Mesendoderm (in vitro differentiated cells): Measurements from ENCODE around the gene KRTAP21-1. TPM values are rescaled to one million over a fixed set of nuclear protein-coding genes. Genes with fewer than 3 reads are reported as not detected.
"Not testable (repeated sequence)": the region's sequence is repeated elsewhere in the genome, so short reads cannot be mapped to it uniquely, and the experiment has no call there.

Source experiments
- DNase-seq: peaks from one replicate; pipeline ENCODE4 v3.0.0; 2013
- H2AK5ac ChIP-seq: 2 replicates; pipeline ENCODE4 v1.6.1; 2013; ENCODE audit warnings: low read length, inconsistent platforms
- H2BK120ac ChIP-seq: 2 replicates; pipeline ENCODE4 v1.6.1; 2013; ENCODE audit warnings: low read depth, mild to moderate bottlenecking, low read length, moderate library complexity, mixed read lengths
- H2BK15ac ChIP-seq: replicated peaks from 2 replicates; pipeline ENCODE4 v1.6.1; 2013; ENCODE audit warnings: low read depth, mild to moderate bottlenecking, moderate library complexity
- H2BK5ac ChIP-seq: 2 replicates; pipeline ENCODE4 v1.6.1; 2013; ENCODE audit warnings: low read length, inconsistent platforms
- H3K18ac ChIP-seq: 2 replicates; pipeline ENCODE4 v1.6.1; 2013; ENCODE audit warnings: mild to moderate bottlenecking, low read length, mixed read lengths
- H3K23ac ChIP-seq: one replicate; pipeline ENCODE4 v1.6.1; 2013; ENCODE audit warnings: low read length
- H3K27ac ChIP-seq: 2 replicates; pipeline ENCODE4 v1.5.1; 2013; ENCODE audit warnings: low read depth, mild to moderate bottlenecking, inconsistent platforms, low read length, moderate library complexity
- H3K27me3 ChIP-seq: 2 replicates; pipeline ENCODE4 v1.6.1; 2013; ENCODE audit warnings: low read length, control low read depth, mild to moderate bottlenecking, inconsistent platforms; ENCODE audit not compliant: insufficient read depth, poor library complexity
- H3K36me3 ChIP-seq: 2 replicates; pipeline ENCODE4 v1.6.1; 2013; ENCODE audit warnings: low read length, inconsistent platforms; ENCODE audit not compliant: control insufficient read depth, insufficient read depth
- H3K4ac ChIP-seq: one replicate; pipeline ENCODE4 v1.6.1; 2013; ENCODE audit warnings: low read depth, mild to moderate bottlenecking, low read length, moderate library complexity
- H3K4me1 ChIP-seq: 2 replicates; pipeline ENCODE4 v1.6.1; 2013; ENCODE audit warnings: low read depth, low read length, inconsistent platforms; ENCODE audit not compliant: control insufficient read depth
- H3K4me2 ChIP-seq: 2 replicates; pipeline ENCODE4 v1.6.1; 2013; ENCODE audit warnings: low read length
- H3K4me3 ChIP-seq: 2 replicates; pipeline ENCODE4 v1.5.1; 2013; ENCODE audit warnings: mild to moderate bottlenecking, low read length
- H3K56ac ChIP-seq: one replicate; pipeline ENCODE4 v1.6.1; 2013; ENCODE audit warnings: low read length
- H3K79me1 ChIP-seq: 2 replicates; pipeline ENCODE4 v1.6.1; 2013; ENCODE audit warnings: low read length, inconsistent platforms
- H3K79me2 ChIP-seq: 2 replicates; pipeline ENCODE4 v1.6.1; 2013; ENCODE audit warnings: mild to moderate bottlenecking, low read length; ENCODE audit not compliant: control insufficient read depth, insufficient read depth
- H3K9ac ChIP-seq: 2 replicates; pipeline ENCODE4 v1.6.1; 2013; ENCODE audit warnings: low read length, inconsistent platforms
- H4K5ac ChIP-seq: one replicate; pipeline ENCODE4 v1.6.1; 2013; ENCODE audit warnings: low read length
- H4K8ac ChIP-seq: one replicate; pipeline ENCODE4 v1.6.1; 2013; ENCODE audit warnings: low read depth, mild to moderate bottlenecking, control low read depth, low read length, moderate library complexity
- WGBS: extraction: QIAGEN DNeasy Blood & Tissue Kit; methylation state at CpG from one replicate; pipeline ENCODE4 v1.1.7; 2013; ENCODE audit warnings: low lambda C conversion rate, missing lambda C conversion rate; ENCODE audit not compliant: insufficient coverage; ENCODE audit errors: extremely low coverage; 5-methylcytosine and 5-hydroxymethylcytosine counted together
- polyA plus RNA-seq, 2 experiments: library from polyadenylated mRNA; stranded (reverse); fragments of 200-250 nt; gene quantifications; one replicate each; pipeline ENCODE4 v1.2.3, GENCODE V29; 2013

KRTAP21-1 gene
- not detected for polyA plus RNA-seq (2013, experiment 1 of 2)
- polyA plus RNA-seq (2013, experiment 2 of 2): not detected

GRCh38 chr21:30755328-30755727 is at the start of gene KRTAP21-1:
Gene KRTAP21-1, minus strand, starts transcription at chr21:30755428. Its CDS starts 50 bp downstream, at chr21:30755378.
- H3K18ac ChIP-seq, H3K27ac ChIP-seq, H3K79me2 ChIP-seq, H2BK5ac ChIP-seq, H3K4me2 ChIP-seq, H3K4me3 ChIP-seq, H3K27me3 ChIP-seq, H3K9ac ChIP-seq, H4K8ac ChIP-seq, H4K5ac ChIP-seq, H3K4me1 ChIP-seq, DNase-seq, H2BK15ac ChIP-seq, H3K4ac ChIP-seq, H3K79me1 ChIP-seq, H2BK120ac ChIP-seq, H3K36me3 ChIP-seq, H2AK5ac ChIP-seq, H3K23ac ChIP-seq, H3K56ac ChIP-seq: not testable (repeated sequence)
- no CpG with 5 or more reads among the region's 2 CpGs for WGBS

- Histone ChIP-seq H3K4me1 (no peaks in the 10 kb centered on the region), H3K4ac (no peak overlapping the region), H2BK5ac (no peak overlapping the region), H4K8ac (no peak overlapping the region), H3K27ac (no peak overlapping the region), H2AK5ac (no peak overlapping the region), H2BK120ac (no peak overlapping the region), H3K4me3 (no peak overlapping the region), H3K79me1 (no peaks in the 10 kb centered on the region), H3K9ac (no peak overlapping the region), H3K36me3 (no peaks in the 10 kb centered on the region), H3K18ac (no peak overlapping the region), H2BK15ac (no peak overlapping the region), H3K56ac (no peak overlapping the region), H3K23ac (no peak overlapping the region), H4K5ac (no peak overlapping the region), H3K27me3 (no peaks in the 10 kb centered on the region), H3K4me2 (no peak overlapping the region), H3K79me2 (no peaks in the 10 kb centered on the region)
- no peak for DNase-seq
- WGBS: no CpG with 5 or more reads among the region's 1 CpG
These were observed 45.4 kb upstream of the KRTAP21-1 start for GRCh38 chr21:30800605-30801004.

- Histone ChIP-seq H3K4me1 (no peaks in the 10 kb centered on the region), H3K4me3 (no peak overlapping the region), H3K56ac (no peak overlapping the region), H3K4ac (no peak overlapping the region), H3K79me1 (no peaks in the 10 kb centered on the region), H4K5ac (no peak overlapping the region), H2BK120ac (no peak overlapping the region), H2BK15ac (no peak overlapping the region), H4K8ac (no peak overlapping the region), H3K36me3 (no peaks in the 10 kb centered on the region), H3K18ac (no peak overlapping the region), H3K27me3 (no peaks in the 10 kb centered on the region), H2AK5ac (no peak overlapping the region), H2BK5ac (no peak overlapping the region), H3K4me2 (no peak overlapping the region), H3K9ac (no peak overlapping the region), H3K23ac (no peak overlapping the region), H3K79me2 (no peaks in the 10 kb centered on the region), H3K27ac (no peak overlapping the region)
- DNase-seq: no peak
- WGBS: no CpG with 5 or more reads among the region's 2 CpGs
These were observed 38.5 kb upstream of the KRTAP21-1 start for GRCh38 chr21:30793581-30794314.

- H3K18ac ChIP-seq: no peak overlapping the region
- no peaks in the 10 kb centered on the region for H3K36me3 ChIP-seq
- H3K4me1 ChIP-seq: no peaks in the 10 kb centered on the region
- no peak overlapping the region for H4K8ac ChIP-seq
- H2BK5ac ChIP-seq: no peak overlapping the region
- H3K23ac ChIP-seq: no peak overlapping the region
- no peaks in the 10 kb centered on the region for H3K27me3 ChIP-seq
- H2AK5ac ChIP-seq: no peak overlapping the region
- no peak overlapping the region for H3K4me2 ChIP-seq
- DNase-seq: no peak
- no peak overlapping the region for H3K27ac ChIP-seq
- no peak overlapping the region for H2BK15ac ChIP-seq
- no peak overlapping the region for H3K9ac ChIP-seq
- no peaks in the 10 kb centered on the region for H3K79me2 ChIP-seq
- no peaks in the 10 kb centered on the region for H3K79me1 ChIP-seq
- H3K56ac ChIP-seq: no peak overlapping the region
- no peak overlapping the region for H3K4me3 ChIP-seq
- WGBS: no CpG with 5 or more reads among the region's 1 CpG
- H3K4ac ChIP-seq: no peak overlapping the region
- no peak overlapping the region for H4K5ac ChIP-seq
- H2BK120ac ChIP-seq: no peak overlapping the region
These were observed 24.0 kb upstream of the KRTAP21-1 start for GRCh38 chr21:30779249-30779648.

GRCh38 chr21:30769724-30770431 is 14.7 kb upstream of the KRTAP21-1 start:
- Histone ChIP-seq H3K4me1 (no peaks in the 10 kb centered on the region), H3K23ac (no peak overlapping the region), H2BK120ac (no peak overlapping the region), H3K56ac (no peak overlapping the region), H2BK15ac (no peak overlapping the region), H3K79me2 (no peaks in the 10 kb centered on the region), H3K27me3 (no peaks in the 10 kb centered on the region), H3K4me3 (no peak overlapping the region), H3K36me3 (no peaks in the 10 kb centered on the region), H3K79me1 (no peaks in the 10 kb centered on the region), H4K8ac (no peak overlapping the region), H4K5ac (no peak overlapping the region), H3K9ac (no peak overlapping the region), H2BK5ac (no peak overlapping the region), H3K18ac (no peak overlapping the region), H2AK5ac (no peak overlapping the region), H3K27ac (no peak overlapping the region), H3K4me2 (no peak overlapping the region), H3K4ac (no peak overlapping the region)
- DNase-seq: no peak
- WGBS: no CpG with 5 or more reads among the region's 4 CpGs
